H9 (cell line): ENCODE data around the gene RNF128. TPM values are rescaled to one million over a fixed set of nuclear protein-coding genes. Genes with fewer than 3 reads are reported as not detected.

ENCODE experiments used
- DNase-seq: peaks from one replicate; pipeline ENCODE4 v3.0.0-alpha.2; 2017
- H2AFZ ChIP-seq: one replicate; pipeline ENCODE4 v1.6.1; 2013; ENCODE audit warnings: mild to moderate bottlenecking, low read length, control low read depth, moderate library complexity
- H2AK5ac ChIP-seq: 2 replicates; pipeline ENCODE4 v1.6.1; 2013; ENCODE audit warnings: low read length, control low read depth, mixed read lengths; ENCODE audit not compliant: insufficient read length
- H2BK120ac ChIP-seq: one replicate; pipeline ENCODE4 v1.6.1; 2013; ENCODE audit warnings: low read depth, mild to moderate bottlenecking, low read length, control low read depth, inconsistent platforms; ENCODE audit not compliant: poor library complexity, severe bottlenecking
- H2BK12ac ChIP-seq: 2 replicates; pipeline ENCODE4 v1.6.1; 2013; ENCODE audit warnings: low read length, control low read depth, mixed read lengths, low read depth; ENCODE audit not compliant: insufficient read length
- H2BK15ac ChIP-seq: 2 replicates; pipeline ENCODE4 v1.6.1; 2013; ENCODE audit warnings: low read depth, low read length, control low read depth
- H2BK20ac ChIP-seq: one replicate; pipeline ENCODE4 v1.6.1; 2013; ENCODE audit warnings: low read depth, mild to moderate bottlenecking, low read length, control low read depth, inconsistent platforms; ENCODE audit not compliant: poor library complexity, severe bottlenecking
- H2BK5ac ChIP-seq: 2 replicates; pipeline ENCODE4 v1.6.1; 2013; ENCODE audit warnings: low read length, control low read depth, mixed read lengths; ENCODE audit not compliant: insufficient read length
- H3K14ac ChIP-seq: 2 replicates; pipeline ENCODE4 v1.6.1; 2013; ENCODE audit warnings: low read length, control low read depth; ENCODE audit not compliant: insufficient read depth
- H3K18ac ChIP-seq: 2 replicates; pipeline ENCODE4 v1.6.1; 2013; ENCODE audit warnings: low read depth, mild to moderate bottlenecking, mixed read lengths, low read length, control low read depth; ENCODE audit not compliant: insufficient read length
- H3K23ac ChIP-seq: 2 replicates; pipeline ENCODE4 v1.6.1; 2013; ENCODE audit warnings: low read length, control low read depth, mixed read lengths, low read depth; ENCODE audit not compliant: insufficient read length
- H3K23me2 ChIP-seq: 2 replicates; pipeline ENCODE4 v1.6.1; 2013; ENCODE audit warnings: low read depth, mild to moderate bottlenecking, mixed read lengths, low read length, control low read depth; ENCODE audit not compliant: insufficient read length, poor library complexity, severe bottlenecking
- H3K27ac ChIP-seq: 2 replicates; pipeline ENCODE4 v1.5.1; 2013; ENCODE audit warnings: low read length, control low read depth, mixed read lengths, low read depth; ENCODE audit not compliant: insufficient read length
- H3K27me3 ChIP-seq: 2 replicates; pipeline ENCODE4 v1.6.1; 2013; ENCODE audit warnings: low read length, control low read depth, inconsistent platforms; ENCODE audit not compliant: insufficient read depth
- H3K4ac ChIP-seq: 2 replicates; pipeline ENCODE4 v1.6.1; 2013; ENCODE audit warnings: low read depth, mild to moderate bottlenecking, control low read depth, inconsistent platforms, low read length, moderate library complexity
- H3K4me1 ChIP-seq: 2 replicates; pipeline ENCODE4 v1.6.1; 2013; ENCODE audit warnings: low read length, control low read depth, inconsistent platforms; ENCODE audit not compliant: insufficient read depth
- H3K4me2 ChIP-seq: 2 replicates; pipeline ENCODE4 v1.6.1; 2013; ENCODE audit warnings: low read length, control low read depth, mixed read lengths; ENCODE audit not compliant: insufficient read length, insufficient read depth
- H3K56ac ChIP-seq: 2 replicates; pipeline ENCODE4 v1.6.1; 2013; ENCODE audit warnings: low read depth, mild to moderate bottlenecking, mixed read lengths, low read length, control low read depth; ENCODE audit not compliant: insufficient read length
- H3K79me1 ChIP-seq: 2 replicates; pipeline ENCODE4 v1.6.1; 2013; ENCODE audit warnings: low read depth, mild to moderate bottlenecking, moderate library complexity, low read length, control low read depth, inconsistent platforms; ENCODE audit not compliant: insufficient read depth, poor library complexity, severe bottlenecking
- H3K79me2 ChIP-seq: 2 replicates; pipeline ENCODE4 v1.6.1; 2013; ENCODE audit warnings: low read length, control low read depth, inconsistent platforms; ENCODE audit not compliant: insufficient read depth
- H3K9ac ChIP-seq: 2 replicates; pipeline ENCODE4 v1.6.1; 2013; ENCODE audit warnings: low read length, control low read depth, mixed read lengths; ENCODE audit not compliant: insufficient read length; ENCODE audit errors: extremely low read depth
- H3K9me3 ChIP-seq: one replicate; pipeline ENCODE4 v1.6.1; 2013; ENCODE audit warnings: low read depth, low read length, inconsistent platforms; ENCODE audit not compliant: control insufficient read depth
- H3T11ph ChIP-seq: one replicate; pipeline ENCODE4 v1.6.1; 2013; ENCODE audit warnings: mild to moderate bottlenecking, low read length, control low read depth, inconsistent platforms
- H4K20me1 ChIP-seq: one replicate; pipeline ENCODE4 v1.6.1; 2013; ENCODE audit not compliant: control insufficient read depth, insufficient read length, insufficient read depth
- H4K5ac ChIP-seq: 2 replicates; pipeline ENCODE4 v1.6.1; 2013; ENCODE audit warnings: low read depth, mild to moderate bottlenecking, mixed read lengths, low read length, control low read depth; ENCODE audit not compliant: insufficient read length
- H4K8ac ChIP-seq: replicated peaks from 2 replicates; pipeline ENCODE4 v1.6.1; 2013; ENCODE audit warnings: low read length, control low read depth, mixed read lengths, low read depth; ENCODE audit not compliant: insufficient read length
- H4K91ac ChIP-seq: 2 replicates; pipeline ENCODE4 v1.6.1; 2013; ENCODE audit warnings: low read depth, mild to moderate bottlenecking, moderate library complexity, mixed read lengths, low read length, control low read depth; ENCODE audit not compliant: insufficient read length
- H3K27ac Mint-ChIP-seq, 3 experiments: 2 replicates in 2 of 3; 3 replicates in 1 of 3; pipeline ENCODE4 v1.8.0; 2020 to 2021; ENCODE audit warnings: mixed read lengths in 3 of 3, mild to moderate bottlenecking in 1 of 3, moderate library complexity in 1 of 3
- H3K27me3 Mint-ChIP-seq: 2 replicates; pipeline ENCODE4 v1.8.0; 2021; ENCODE audit warnings: low read depth, mild to moderate bottlenecking, moderate library complexity, mixed read lengths
- H3K36me3 Mint-ChIP-seq, 3 experiments: 2 replicates in 2 of 3; 3 replicates in 1 of 3; pipeline ENCODE4 v1.8.0; 2020 to 2021; ENCODE audit warnings: low read depth in 3 of 3, mixed read lengths in 3 of 3; ENCODE audit not compliant: insufficient read depth in 1 of 3
- H3K4me1 Mint-ChIP-seq, 2 experiments: 2 replicates each; pipeline ENCODE4 v1.8.0; 2020; ENCODE audit warnings: mixed read lengths in 2 of 2
- H3K4me3 Mint-ChIP-seq, 2 experiments: 2 replicates in 1 of 2; 3 replicates in 1 of 2; pipeline ENCODE4 v1.8.0; 2020 to 2021; ENCODE audit warnings: mild to moderate bottlenecking in 2 of 2, mixed read lengths in 2 of 2, moderate library complexity in 1 of 2
- H3K9me3 Mint-ChIP-seq, 2 experiments: 2 replicates in 1 of 2; 3 replicates in 1 of 2; pipeline ENCODE4 v1.8.0; 2020; ENCODE audit warnings: mild to moderate bottlenecking in 2 of 2, mixed read lengths in 2 of 2, moderate library complexity in 1 of 2
- CTCF ChIP-seq: fragments of 200-600 bp; sonication (generic); conservative IDR thresholded peaks from 3 replicates; pipeline ENCODE4 v1.8.0; 2021; ENCODE audit warnings: antibody characterized with exemption, mild to moderate bottlenecking
- WGBS: extraction: QIAGEN DNeasy Blood & Tissue Kit; methylation state at CpG from one replicate; pipeline ENCODE4 v1.1.7; 2013; ENCODE audit warnings: missing lambda C conversion rate, low lambda C conversion rate, mixed read lengths; ENCODE audit not compliant: insufficient read length; ENCODE audit errors: extremely low coverage; 5-methylcytosine and 5-hydroxymethylcytosine counted together
- total RNA-seq: library from RNA; stranded (reverse); gene quantifications from 2 replicates; pipeline ENCODE4 v1.2.1, GENCODE V29; 2021

RNF128 gene
- total RNA-seq, 1 experiment from 2014 or later = 0.13 TPM

DNA sequence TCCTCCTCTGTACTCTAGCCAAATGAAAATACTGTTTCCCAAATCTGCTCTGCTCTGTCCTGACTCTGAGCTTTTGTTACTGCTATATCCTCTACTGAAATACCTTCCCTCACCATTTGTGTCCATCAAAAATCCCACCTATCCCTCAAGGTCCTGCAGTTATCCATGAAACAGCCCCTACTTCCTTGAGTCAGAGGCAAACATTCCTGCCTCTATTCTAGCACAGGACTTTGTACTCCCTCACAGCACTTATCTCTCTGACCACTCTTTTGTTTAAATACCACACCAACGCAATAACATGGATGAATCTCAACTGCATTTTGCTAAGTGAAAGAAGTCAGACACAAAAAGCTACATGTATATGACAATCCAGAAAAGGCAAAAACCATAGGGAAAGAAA is 10.5 kb upstream of the RNF128 start:
- Histone ChIP-seq H3K18ac (no peak overlapping the region), H4K20me1 (no peaks in the 10 kb centered on the region), H3K4me1 (no peaks in the 10 kb centered on the region), H3K56ac (no peak overlapping the region), H2AK5ac (no peak overlapping the region), H3K79me2 (no peaks in the 10 kb centered on the region), H2BK15ac (no peak overlapping the region), H2BK12ac (no peak overlapping the region), H3K79me1 (no peaks in the 10 kb centered on the region), H3K23me2 (no peaks in the 10 kb centered on the region), H3K9me3 (no peaks in the 10 kb centered on the region), H2BK120ac (no peak overlapping the region), H3K4me2 (no peak overlapping the region), H3K4ac (no peak overlapping the region), H2BK20ac (no peak overlapping the region), H3T11ph (no peak overlapping the region), H3K14ac (no peak overlapping the region), H3K27me3 (no peaks in the 10 kb centered on the region), H3K9ac (no peak overlapping the region), H3K27ac (no peak overlapping the region), H4K8ac (no peak overlapping the region), H4K91ac (no peak overlapping the region), H3K23ac (no peak overlapping the region), H4K5ac (no peak overlapping the region), H2AFZ (no peak overlapping the region), H2BK5ac (no peak overlapping the region)
- TF ChIP-seq CTCF = no peak
- no peaks in the 10 kb centered on the region; a peak in 1 of 7 replicates for H3K36me3 Mint-ChIP-seq
- H3K4me3 Mint-ChIP-seq = no peak overlapping the region
- no CpG with 5 or more reads among the region's 1 CpG for WGBS
- H3K27me3 Mint-ChIP-seq = peaks cover 4% of the 10 kb centered on the region
- peaks cover 0 to 57% of the 10 kb centered on the region in 2 experiments; a peak in 2 of 5 replicates for H3K9me3 Mint-ChIP-seq
- no peaks in the 10 kb centered on the region for H3K4me1 Mint-ChIP-seq
- no peak overlapping the region for H3K27ac Mint-ChIP-seq
- DNase-seq = no peak
